Calu3 (cell line): ENCODE measurements around the gene SPATA13. TPM values are rescaled to one million over a fixed set of nuclear protein-coding genes. Genes with fewer than 3 reads are reported as not detected.

Experiments
- BruUV-seq: library from RNA; stranded (reverse); fragments of 400-500 nt; replicated peaks from 2 replicates; lab custom pipeline; 2021; lab: Mats Ljungman, UMichigan
- CTCF ChIA-PET: fragments of 300-600 bp; sonication (Branson Sonifier 250); formaldehyde crosslinking; loops from one replicate; lab custom pipeline; 2022; ENCODE audit warnings: antibody characterized with exemption; lab: Charles Lee
- DNase-seq: peaks from one replicate; pipeline ENCODE4 v3.0.0; 2022
- H3K27ac Mint-ChIP-seq: one replicate; pipeline ENCODE4 v1.8.0; 2022; ENCODE audit warnings: mixed read lengths; ENCODE audit not compliant: unreplicated experiment
- H3K27me3 Mint-ChIP-seq: one replicate; pipeline ENCODE4 v1.8.0; 2022; ENCODE audit warnings: mixed read lengths; ENCODE audit not compliant: unreplicated experiment
- H3K36me3 Mint-ChIP-seq: one replicate; pipeline ENCODE4 v1.8.0; 2022; ENCODE audit warnings: mild to moderate bottlenecking, moderate library complexity, mixed read lengths; ENCODE audit not compliant: insufficient read depth, unreplicated experiment
- H3K4me1 Mint-ChIP-seq: one replicate; pipeline ENCODE4 v1.8.0; 2022; ENCODE audit warnings: mild to moderate bottlenecking, low read depth, mixed read lengths; ENCODE audit not compliant: unreplicated experiment
- H3K4me3 Mint-ChIP-seq: one replicate; pipeline ENCODE4 v1.8.0; 2022; ENCODE audit warnings: mild to moderate bottlenecking, low read depth, moderate library complexity, mixed read lengths; ENCODE audit not compliant: unreplicated experiment
- H3K9me3 Mint-ChIP-seq: one replicate; pipeline ENCODE4 v1.8.0; 2022; ENCODE audit warnings: low read depth, mixed read lengths; ENCODE audit not compliant: unreplicated experiment
- CTCF ChIP-seq: fragments of 200-600 bp; IDR thresholded peaks from one replicate; pipeline ENCODE4 v1.8.0; 2022; ENCODE audit warnings: antibody characterized with exemption; ENCODE audit not compliant: unreplicated experiment
- intact Hi-C: fragments of 100-400 bp; cut with micrococcal nuclease; formaldehyde crosslinking; loops from one replicate; pipeline ENCODE4 v1.10.0; 2022; ENCODE audit not compliant: unreplicated experiment
- total RNA-seq: library from RNA; stranded (reverse); gene quantifications from 2 replicates; pipeline ENCODE4 v1.2.3, GENCODE V29; 2022

SPATA13 gene
- total RNA-seq, 1 experiment from 2014 or later = 33.8 TPM

- TF ChIP-seq CTCF = no peak
- DNase-seq = no peak
- Mint-ChIP-seq H3K36me3 (peaks cover 18% of the 10 kb centered on the region), H3K9me3 (no peaks in the 10 kb centered on the region), H3K27ac (no peak overlapping the region), H3K4me3 (no peak overlapping the region), H3K4me1 (no peaks in the 10 kb centered on the region), H3K27me3 (no peaks in the 10 kb centered on the region)
- no TSS peak for BruUV-seq
- intact Hi-C loops = no loop called here
- CTCF ChIA-PET = no interaction called here
Observed at GRCh38 chr13:24168392-24168750, 7.9 kb downstream of the SPATA13 start.

- H3K4me1 Mint-ChIP-seq = no peaks in the 10 kb centered on the region
- DNase-seq = no peak
- no peak overlapping the region for H3K4me3 Mint-ChIP-seq
- peaks cover 18% of the 10 kb centered on the region for H3K36me3 Mint-ChIP-seq
- no peak overlapping the region for H3K27ac Mint-ChIP-seq
- CTCF ChIA-PET = no interaction called here
- no peaks in the 10 kb centered on the region for H3K9me3 Mint-ChIP-seq
- intact Hi-C loops = no loop called here
- no peaks in the 10 kb centered on the region for H3K27me3 Mint-ChIP-seq
- TF ChIP-seq CTCF = no peak
- no TSS peak for BruUV-seq
Observed at GRCh38 chr13:24168979-24169378, 8.5 kb downstream of the SPATA13 start.

- no peak overlapping the region for H3K27ac Mint-ChIP-seq
- intact Hi-C loops = no loop called here
- no peak for DNase-seq
- BruUV-seq = no TSS peak
- H3K36me3 Mint-ChIP-seq = peaks cover 8% of the 10 kb centered on the region
- peaks cover 8% of the 10 kb centered on the region for H3K4me1 Mint-ChIP-seq
- no peaks in the 10 kb centered on the region for H3K9me3 Mint-ChIP-seq
- no peaks in the 10 kb centered on the region for H3K27me3 Mint-ChIP-seq
- no peak overlapping the region for H3K4me3 Mint-ChIP-seq
- TF ChIP-seq CTCF = no peak
- CTCF ChIA-PET = no interaction called here
Observed at GRCh38 chr13:24172071-24172470, 11.6 kb downstream of the SPATA13 start.

GRCh38 chr13:24173795-24174194, 13.3 kb downstream of the SPATA13 start:
- Mint-ChIP-seq H3K27me3 (no peaks in the 10 kb centered on the region), H3K9me3 (no peaks in the 10 kb centered on the region), H3K36me3 (peaks cover 8% of the 10 kb centered on the region), H3K4me3 (no peak overlapping the region), H3K27ac (no peak overlapping the region), H3K4me1 (peaks cover 14% of the 10 kb centered on the region)
- CTCF ChIA-PET = no interaction called here
- no peak for TF ChIP-seq CTCF
- intact Hi-C loops = no loop called here
- BruUV-seq = no TSS peak
- DNase-seq = no peak
